GM19238 (cell line): ENCODE data around the gene NCAM2.

ENCODE experiments used
- DNase-seq: peaks from one replicate; pipeline ENCODE4 v3.0.0; 2011; ENCODE audit warnings: low spot score; ENCODE audit not compliant: insufficient read length

The NCAM2 gene

GRCh38 chr21:21210552-21210951 lies 212.3 kb downstream of the NCAM2 start:
- no peak for DNase-seq

GRCh38 chr21:21213297-21213696 lies 215.1 kb downstream of the NCAM2 start:
- no peak for DNase-seq

- DNase-seq: no peak
Measured at GRCh38 chr21:21216047-21216446, 217.8 kb downstream of the NCAM2 start.

GRCh38 chr21:21226472-21226871 lies 228.3 kb downstream of the NCAM2 start:
- DNase-seq: no peak

GRCh38 chr21:21230672-21231071 lies 232.5 kb downstream of the NCAM2 start:
- DNase-seq: no peak

- DNase-seq: no peak
Measured at GRCh38 chr21:21231913-21232312, 233.7 kb downstream of the NCAM2 start.

GRCh38 chr21:21232320-21232719 lies 234.1 kb downstream of the NCAM2 start:
- no peak for DNase-seq

GRCh38 chr21:21233051-21233450 lies 234.8 kb downstream of the NCAM2 start:
- no peak for DNase-seq

- DNase-seq: no peak
Measured at GRCh38 chr21:21236996-21237395, 238.8 kb downstream of the NCAM2 start.

- no peak for DNase-seq
Measured at GRCh38 chr21:21238629-21239400, 240.6 kb downstream of the NCAM2 start.

GRCh38 chr21:21241391-21241790 lies 243.2 kb downstream of the NCAM2 start:
- no peak for DNase-seq

- no peak for DNase-seq
Measured at GRCh38 chr21:21246007-21246406, 247.8 kb downstream of the NCAM2 start.

- DNase-seq: no peak
Measured at GRCh38 chr21:21247424-21247823, 249.2 kb downstream of the NCAM2 start.

GRCh38 chr21:21262048-21262447 lies 263.8 kb downstream of the NCAM2 start:
- no peak for DNase-seq

GRCh38 chr21:21268061-21268471 lies 269.9 kb downstream of the NCAM2 start:
- no peak for DNase-seq

- DNase-seq: no peak
Measured at GRCh38 chr21:21268885-21269284, 270.7 kb downstream of the NCAM2 start.

GRCh38 chr21:21279193-21279901 lies 281.1 kb downstream of the NCAM2 start:
- no peak for DNase-seq

GRCh38 chr21:21283810-21284209 lies 285.6 kb downstream of the NCAM2 start:
- DNase-seq: no peak

- DNase-seq: no peak
Measured at GRCh38 chr21:21286170-21286798, 288.1 kb downstream of the NCAM2 start.

GRCh38 chr21:21290751-21291150 lies 292.5 kb downstream of the NCAM2 start:
- no peak for DNase-seq

GRCh38 chr21:21291883-21292569 lies 293.8 kb downstream of the NCAM2 start:
- DNase-seq: no peak

- no peak for DNase-seq
Measured at GRCh38 chr21:21295303-21295702, 297.1 kb downstream of the NCAM2 start.
